C1 segment of cervical spinal cord (tissue), 14 donors: ENCODE measurements around the gene SKAP2.

ENCODE experiments used
- DNase-seq, 14 donors: peaks; one replicate each; lab custom pipeline; 2025; lab: John Stamatoyannopoulos, UW

Gene SKAP2

DNA sequence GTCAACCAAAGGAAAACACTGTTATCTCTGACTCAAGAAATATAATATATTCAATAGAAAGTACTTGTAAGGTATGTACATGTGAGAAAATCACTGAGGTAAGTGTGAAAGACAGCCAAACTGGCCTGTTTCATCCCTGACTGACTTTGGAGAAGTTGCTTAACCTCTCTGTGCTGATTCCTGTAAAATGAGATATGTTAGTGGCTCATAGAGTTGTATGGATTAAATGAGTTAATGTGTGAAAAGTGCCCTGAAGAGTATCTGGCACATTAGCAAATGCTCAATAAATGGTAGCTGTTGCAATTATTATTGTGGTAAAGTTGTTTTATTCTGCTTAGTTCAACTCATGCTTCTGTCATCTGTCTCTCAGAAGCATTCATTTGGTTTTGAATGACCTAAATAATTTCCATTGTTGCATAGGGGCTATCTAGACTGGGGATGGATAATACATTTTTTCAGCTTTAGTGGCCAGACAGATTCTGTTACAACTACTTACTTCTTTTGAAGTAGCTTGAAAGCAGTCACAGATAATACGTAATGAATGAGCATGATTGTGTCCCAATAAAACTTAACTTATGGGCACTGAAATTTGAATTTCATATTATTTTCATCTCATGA is 84.3 kb downstream of the SKAP2 start:
- no peak for DNase-seq

DNA sequence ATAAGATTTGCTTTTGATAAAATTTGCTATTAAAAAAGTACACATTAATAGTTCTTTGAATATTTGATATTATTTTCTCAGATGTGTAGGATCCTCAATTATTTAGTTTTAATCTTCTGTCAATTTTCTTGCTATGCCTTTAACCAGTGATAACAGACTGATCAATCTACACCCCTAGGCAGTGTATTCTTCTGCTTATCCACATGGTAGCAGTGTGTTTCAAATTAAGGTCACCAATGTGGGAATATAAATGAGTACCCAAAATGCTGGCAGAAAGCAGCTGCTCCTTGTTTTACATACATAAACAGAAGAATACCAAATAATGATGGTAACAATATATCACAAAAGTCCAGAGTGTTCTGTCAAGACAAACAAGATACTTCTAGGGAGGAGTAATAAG is 87.0 kb downstream of the SKAP2 start:
- no peak for DNase-seq

DNA sequence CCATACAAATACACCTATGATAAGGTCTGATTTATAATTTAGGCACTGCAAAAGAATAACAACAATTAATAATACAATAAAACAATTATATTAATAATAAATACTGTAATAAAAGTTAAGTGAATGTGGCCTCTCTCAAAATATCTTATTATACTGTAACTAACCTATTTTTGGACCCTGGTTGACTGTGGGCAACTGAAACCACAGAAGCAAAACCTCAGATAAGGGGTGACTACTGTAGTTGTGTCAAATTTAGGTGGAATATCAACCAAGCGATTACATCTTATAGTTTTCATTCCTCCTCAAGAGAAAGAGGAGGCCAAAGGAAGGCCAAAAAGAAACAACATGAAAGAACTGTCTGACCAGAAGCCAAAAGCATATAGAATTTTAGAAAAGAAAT is 103.9 kb downstream of the SKAP2 start:
- no peak for DNase-seq

DNA sequence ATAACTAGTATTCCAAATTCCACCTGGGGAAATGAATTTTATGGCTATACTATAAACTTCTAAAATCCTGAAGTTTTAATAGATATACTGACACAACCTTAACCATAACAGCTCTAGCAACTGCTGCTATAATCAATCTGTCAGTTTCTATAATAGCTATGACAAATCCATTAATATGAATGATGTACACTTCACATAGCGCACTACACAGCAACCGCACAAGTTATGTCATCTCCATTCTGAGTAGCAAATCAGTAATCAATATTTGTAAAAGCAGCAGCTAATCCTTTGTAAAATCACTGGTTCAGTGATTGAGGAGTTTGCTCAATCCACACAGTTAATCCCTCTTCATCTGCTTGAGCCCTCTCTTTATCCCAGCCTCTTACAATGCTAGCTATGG is 105.3 kb downstream of the SKAP2 start:
- no peak for DNase-seq

DNA sequence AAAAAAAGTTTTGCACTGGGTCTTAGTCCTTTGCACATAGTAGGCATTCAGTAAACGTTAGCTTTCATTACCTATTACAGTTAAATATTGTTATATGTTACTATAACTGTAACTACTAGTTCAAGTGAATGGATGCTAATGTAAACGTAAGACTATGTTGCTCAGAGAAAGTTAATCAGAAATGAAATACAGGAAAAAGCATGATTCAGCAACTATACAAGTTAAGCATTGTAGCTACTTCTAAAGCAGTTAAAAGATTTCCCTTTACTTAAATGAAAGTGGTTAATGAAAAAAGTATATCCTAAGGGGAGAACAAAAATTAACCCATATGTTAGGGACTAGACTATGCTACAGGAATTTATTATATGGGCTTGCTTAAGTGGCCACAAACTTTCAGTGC is 121.2 kb downstream of the SKAP2 start:
- DNase-seq = no peak

DNA sequence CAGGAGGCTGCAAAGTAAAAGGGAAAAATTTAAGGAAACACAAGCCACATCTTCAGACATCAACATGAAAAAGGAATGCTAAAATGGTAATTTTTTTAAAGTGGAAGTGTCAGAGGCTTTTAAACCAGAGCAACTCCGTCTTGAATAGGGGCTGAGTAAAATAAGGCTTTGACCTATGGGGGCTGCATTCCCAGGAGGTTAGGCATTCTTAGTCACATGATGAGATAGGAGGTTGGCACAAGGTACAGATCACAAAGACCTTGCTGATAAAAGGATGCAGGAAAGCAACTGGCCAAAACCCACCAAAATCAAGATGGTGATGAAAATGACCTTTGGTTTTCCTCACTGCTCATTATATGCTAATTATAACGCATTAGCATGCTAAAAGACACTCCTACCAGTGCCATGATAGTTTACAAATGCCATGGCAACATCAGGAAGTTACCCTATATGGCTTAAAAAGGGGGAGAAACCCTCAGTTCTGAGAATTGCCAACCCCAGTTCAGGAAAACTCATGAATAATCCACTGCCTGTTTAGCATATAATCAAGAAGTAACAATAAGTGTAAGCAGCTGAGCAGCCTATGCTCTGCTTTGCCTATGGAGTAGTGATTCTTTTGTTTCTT is 128.3 kb downstream of the SKAP2 start:
- no peak for DNase-seq

DNA sequence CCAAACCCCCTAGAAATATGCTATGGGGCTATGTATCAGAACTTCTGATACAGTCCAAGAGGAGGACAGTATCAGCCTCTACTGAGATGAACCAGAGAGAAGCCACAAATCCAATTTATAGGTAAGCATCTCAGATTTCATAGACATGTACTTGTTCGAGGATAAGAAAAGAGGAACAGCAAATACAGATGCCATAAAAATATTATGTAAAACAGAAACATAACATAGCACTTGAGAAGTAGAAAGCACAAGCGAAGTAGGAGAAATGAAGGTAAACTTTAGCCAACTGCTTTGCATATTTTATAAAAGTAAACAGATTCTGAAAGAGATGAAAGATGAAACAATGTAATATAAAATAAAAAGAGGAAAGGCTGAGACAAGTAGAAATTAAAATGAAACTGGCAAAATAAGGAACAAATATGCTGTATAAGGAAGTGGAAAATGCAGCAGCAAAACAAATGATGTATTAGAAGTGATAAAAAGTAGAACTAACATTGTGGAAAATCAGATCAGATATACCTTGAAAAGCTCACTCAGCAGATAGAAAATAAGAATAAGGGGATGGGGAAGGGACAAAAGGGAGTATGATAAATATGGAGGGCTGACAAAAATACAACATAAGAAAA is 135.1 kb downstream of the SKAP2 start:
- DNase-seq = no peak

DNA sequence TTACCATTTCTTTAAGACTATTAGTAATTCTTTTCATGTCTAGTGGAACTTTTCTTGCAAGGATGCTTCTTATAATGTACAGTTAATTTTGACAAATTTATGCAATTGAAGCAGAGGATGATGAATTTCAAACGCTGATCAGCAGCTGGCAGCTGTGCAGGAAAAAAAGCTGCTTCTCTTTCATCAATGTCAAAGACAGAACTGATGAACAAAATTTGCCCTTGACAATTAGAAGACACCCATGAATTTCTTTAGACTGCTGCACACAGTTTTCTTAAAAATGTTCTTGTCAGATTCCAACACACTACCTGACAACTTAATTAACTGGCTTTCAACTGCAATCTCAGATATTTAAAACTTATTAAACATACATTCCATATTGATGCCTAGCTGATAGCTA is 138.3 kb downstream of the SKAP2 start:
- DNase-seq = no peak

DNA sequence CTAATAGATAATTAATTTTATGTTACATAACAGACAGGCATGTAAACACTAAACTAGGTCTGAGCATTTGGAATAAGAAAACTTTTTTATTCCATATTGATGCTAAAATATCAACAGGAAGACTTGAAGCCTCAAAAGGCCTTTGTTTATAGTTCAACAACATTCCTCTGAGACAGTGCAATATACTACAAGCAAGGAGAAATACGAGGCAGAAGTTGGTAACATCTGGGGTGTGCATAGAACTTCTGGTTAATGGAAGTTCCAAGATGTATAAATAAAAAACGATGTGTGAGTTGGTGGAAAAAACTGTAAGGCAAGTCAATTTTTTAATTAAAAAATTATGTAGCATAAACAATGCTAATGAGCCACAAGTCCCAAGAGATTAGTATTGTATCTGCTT is 139.6 kb downstream of the SKAP2 start:
- no peak for DNase-seq

DNA sequence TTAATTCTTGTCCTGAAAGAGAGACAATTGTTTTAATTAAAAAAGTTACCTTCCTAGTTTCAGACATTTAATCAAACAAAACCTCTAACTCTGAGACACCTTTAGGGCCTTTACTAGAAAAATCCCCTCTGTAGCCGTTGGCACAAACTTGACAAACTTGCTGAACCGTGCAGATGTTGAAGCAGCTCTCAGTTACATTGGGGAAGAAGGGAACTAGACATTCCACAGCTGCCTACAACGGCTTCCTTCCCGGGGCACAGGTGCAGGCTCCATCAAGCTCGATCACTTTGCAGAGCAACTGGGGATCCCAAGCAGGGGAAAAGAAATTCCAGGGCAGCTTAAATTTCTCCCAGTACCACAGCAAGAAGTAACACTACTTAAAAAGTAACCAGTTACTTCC is 141.3 kb downstream of the SKAP2 start:
- no peak for DNase-seq

DNA sequence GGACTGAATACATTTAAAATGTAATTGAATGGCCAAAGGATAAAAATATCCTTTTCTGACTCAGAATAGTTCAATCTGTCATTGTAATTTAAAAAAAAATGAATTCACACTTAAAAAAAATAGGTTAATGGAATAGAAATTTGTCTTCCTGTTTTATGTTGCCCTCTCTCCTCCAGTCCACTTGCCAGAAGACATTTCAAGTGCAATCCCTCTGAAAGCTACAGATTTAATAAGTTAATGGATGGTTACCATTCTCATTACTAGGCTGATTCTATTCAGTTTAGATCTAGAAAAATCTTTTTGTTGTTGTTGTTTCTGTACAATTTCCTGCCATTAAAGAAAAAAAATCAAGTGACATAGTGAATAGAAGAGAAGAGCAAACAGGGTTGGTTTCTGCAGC is 142.9 kb downstream of the SKAP2 start:
- DNase-seq = no peak

DNA sequence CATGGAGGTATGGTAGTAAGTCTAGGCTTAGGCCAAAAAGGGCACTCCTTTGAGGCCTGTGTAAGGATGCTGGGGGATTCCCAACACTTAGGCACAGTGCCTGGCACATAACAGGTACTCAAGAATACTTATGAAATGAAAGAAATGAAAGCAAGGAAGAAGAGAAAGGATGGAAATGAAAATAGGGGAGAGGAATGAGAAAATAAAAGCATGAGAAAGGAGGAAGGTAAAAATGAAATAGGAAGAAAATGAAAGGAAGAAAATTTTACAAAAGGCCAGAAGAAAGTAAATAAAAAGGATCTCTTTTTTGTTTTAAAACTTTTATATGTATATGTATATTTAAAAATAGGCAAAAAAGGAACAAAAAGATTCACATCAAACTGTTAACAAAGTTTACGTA is 146.3 kb downstream of the SKAP2 start:
- no peak for DNase-seq

DNA sequence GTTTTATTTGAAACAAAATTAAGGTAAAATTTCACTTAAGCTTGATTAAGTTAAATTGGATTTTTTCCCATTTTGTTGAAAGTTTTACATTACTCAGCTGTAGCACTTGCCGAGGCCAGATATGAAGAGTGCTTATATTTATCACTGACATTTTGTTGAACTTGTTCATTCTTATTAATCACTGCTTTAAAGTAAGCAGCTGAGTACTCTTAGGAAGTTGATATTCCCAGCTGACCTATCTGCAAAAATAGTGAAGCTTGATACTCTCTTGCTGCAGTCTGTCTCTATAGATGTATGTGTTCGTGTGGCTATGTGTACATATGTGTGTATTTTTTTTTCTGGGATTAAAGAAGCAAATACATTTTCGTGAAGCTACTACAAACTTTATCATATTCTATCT is 150.0 kb downstream of the SKAP2 start:
- DNase-seq = no peak

DNA sequence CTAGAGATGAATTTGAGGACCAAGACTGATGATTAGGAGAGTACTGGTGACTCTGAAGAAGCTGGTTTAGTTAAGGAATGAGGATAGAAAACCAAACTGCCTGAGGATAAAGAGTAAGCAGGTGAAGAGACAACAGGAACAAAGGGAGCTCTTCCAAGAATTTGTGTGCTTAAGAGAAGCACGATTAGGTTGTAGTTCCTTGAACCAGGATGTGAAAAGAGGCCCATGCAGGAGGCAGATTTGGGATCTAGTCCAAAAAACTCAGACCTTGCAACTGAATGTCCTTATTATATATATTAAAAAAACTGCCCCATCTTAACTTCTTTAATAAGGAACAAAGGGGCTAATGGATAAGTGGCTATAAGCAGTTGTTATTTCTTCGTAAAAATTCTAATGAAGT is 150.4 kb downstream of the SKAP2 start:
- DNase-seq = no peak

DNA sequence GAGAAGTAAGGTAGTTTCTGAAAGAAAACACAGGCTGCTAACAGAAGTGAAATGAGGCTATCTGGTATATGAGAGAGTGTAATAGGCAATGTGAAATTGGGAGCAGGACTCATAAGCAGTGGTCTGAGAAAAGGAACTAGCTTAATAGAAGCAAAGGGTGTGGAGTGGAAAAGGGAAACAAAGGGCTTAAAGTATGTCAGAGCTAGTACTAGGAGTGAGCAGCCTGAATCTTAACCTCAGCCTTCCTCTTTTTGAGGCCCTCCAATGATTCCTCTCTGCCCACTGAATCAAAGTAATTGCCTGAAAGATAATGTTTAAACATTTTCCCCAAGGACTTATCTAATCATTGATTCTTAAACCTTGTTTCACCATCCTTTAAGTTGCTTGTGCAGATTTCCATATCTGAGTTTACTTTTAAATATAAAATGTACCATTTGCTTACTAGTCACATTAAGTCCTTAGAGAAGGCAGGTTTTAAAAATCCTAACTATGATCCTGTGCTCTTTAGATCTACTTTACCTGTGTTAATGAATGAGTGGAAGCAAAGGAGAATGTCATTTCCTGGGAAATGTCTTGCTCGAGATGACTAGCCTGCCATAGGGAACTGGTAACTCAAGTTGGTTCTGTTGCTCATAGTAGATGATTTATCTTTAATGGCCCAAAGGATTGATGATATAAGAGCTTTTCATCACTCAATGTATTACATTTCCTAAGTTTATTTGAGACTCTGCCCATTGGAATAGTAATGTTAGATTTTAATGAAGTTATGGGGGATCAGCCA is 155.0 kb downstream of the SKAP2 start:
- DNase-seq = no peak

DNA sequence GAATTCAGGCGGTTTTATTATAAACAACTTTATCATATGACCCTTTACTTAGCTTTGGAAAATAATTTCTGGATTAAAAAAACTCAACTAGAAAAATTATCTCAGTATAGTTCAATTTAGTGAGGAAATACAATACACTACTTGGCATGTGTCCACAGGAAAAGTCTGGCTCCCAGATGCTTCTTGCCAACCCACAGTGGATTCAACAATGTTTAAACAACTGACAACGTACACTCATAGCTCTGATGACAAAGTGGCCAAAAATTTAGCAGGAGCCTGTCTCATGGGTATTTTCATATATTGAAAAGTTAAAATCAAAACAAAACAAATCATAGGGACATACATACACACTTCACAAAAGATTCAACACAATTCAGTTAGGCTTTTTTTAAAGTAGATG is 158.8 kb downstream of the SKAP2 start:
- DNase-seq = no peak

DNA sequence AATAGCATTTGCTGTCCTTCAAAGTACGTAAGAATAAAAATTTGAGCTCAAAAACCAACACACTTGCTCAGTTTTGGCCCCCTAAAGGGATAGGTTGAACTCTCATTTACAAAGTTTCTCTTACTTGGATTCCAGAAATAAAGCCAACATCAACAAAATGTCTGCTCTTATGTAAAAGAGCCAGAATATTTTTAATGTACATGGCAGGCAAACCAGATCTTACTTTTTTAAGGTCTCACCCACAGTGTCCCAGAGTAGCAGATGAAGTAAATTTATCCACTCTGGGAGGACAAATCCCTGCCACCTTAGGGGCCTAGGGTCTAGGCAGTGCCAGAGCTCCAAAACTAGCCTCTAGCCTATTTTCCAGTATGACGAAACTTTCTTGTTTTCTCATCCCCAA is 159.6 kb downstream of the SKAP2 start:
- no peak for DNase-seq

DNA sequence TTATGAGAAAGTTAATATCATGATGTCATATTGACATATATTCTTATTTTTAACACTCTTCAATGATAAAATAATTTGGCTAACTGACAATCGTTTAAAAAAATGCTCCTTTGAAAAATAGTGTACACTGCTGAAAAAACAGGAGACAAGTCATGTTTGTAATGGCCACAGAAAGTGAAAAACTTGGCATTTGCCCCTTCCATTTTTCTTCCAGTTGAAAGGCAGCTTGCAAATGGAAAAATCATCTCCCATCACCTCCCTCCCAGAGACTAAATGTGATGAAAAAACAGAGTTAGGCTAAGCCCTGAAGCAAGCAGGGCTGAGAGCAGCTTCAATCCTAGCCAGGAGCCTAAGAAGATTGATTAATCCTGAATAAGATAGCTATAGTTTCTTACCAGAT is 160.4 kb downstream of the SKAP2 start:
- DNase-seq = no peak

DNA sequence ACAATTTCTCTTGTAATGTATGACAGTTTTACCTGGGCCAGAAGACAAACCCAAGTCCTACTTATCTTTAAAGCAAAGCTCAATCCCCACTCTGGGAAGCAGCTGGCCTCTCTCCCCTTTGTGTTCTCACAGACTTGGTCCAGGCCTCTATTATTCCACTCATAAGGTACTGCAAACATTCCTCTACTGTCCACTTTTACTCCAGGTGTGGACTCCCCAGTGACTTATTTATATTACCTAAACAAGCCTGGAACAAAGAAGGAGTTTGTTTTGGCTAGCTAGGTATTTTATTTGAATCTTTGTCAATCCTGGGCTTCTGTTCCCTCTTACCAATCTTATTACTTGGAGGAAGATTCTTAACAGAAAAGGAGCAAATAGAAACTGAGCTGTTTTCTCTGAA is 163.5 kb downstream of the SKAP2 start:
- no peak for DNase-seq

DNA sequence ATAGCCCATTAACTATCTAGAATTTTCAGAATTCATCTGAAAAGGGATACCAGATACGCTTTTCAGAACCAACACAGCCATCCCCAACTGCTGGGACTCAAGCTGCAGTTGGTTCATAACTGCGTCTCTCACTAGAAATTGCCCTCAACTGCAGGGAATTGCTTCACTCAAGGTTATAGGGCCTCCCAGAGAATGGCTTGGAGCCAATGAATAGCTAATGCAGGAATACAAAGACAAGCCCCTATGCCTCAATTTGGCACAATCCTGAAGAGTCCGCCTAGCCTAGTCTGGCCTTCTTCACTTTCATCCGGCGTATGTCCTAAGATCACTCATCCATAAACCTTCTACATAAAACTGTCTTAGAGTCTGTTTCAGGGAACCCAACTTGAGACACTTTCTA is 164.0 kb downstream of the SKAP2 start:
- no peak for DNase-seq

DNA sequence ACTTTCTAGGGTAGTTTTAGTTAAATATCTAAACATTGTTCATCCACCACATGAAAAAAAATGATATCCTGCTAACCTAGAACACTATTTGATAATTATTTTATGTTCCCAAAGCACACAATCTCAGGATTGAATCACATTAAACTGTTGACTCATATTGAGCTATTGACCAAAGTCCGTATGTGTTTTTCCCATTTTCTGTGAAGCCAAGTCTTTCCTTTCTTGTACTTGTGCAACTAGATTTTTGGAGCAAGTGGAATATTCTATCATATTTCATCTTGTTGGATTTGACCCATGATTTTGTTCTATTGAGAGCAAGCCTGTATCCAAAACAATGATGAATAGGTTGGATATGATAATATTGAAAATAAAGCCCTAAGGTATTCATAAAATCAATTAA is 164.6 kb downstream of the SKAP2 start:
- DNase-seq = no peak

DNA sequence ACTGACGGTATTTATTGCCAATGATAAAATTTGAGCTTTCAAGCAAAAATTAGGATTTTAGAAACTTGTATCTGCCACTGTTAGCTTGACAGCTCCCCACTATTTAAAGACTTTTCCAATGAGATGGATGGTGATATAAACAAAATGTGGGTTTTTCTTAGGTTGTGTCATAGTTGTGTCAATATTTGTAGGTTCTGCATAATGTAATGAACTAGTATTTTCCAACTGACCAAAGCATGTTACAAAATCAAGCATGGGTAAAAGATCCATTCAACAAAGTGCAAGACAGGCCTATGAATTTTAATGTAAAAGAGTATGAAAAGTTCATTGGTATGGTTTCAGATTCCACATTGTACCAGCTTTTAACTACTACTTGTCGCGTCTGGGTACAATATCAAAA is 165.6 kb downstream of the SKAP2 start:
- no peak for DNase-seq

DNA sequence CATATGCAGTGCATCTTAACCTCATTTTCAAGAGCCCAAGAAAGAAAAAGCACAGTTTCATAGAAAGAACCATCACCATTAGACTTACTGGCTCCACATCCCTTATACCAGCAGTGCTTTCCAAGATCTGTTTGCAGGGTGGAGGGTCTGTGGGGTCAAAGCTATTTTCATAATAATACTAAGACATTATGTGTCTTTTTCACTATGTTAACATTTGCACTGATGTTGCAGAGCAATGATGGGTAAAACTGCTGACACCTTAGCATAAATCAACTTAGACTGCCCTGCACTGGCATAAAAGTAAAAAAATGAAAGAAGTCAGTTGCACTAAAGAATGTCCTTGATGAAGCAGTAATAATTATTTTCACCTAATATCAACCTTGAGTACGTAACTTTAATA is 166.2 kb downstream of the SKAP2 start:
- no peak for DNase-seq
